HG02981 (cell line): ENCODE results near the gene VAC14.
A peak's percentile ranks its signal among the peaks of the same experiment; 100 is the strongest.
"Not testable (repeated sequence)": the region's sequence is repeated elsewhere in the genome, so short reads cannot be mapped to it uniquely, and the experiment has no call there.

Source experiments
- ATAC-seq: cut with Tn5 transposase; IDR thresholded peaks from one replicate; pipeline ENCODE4 v1.9.1; 2021; ENCODE audit warnings: mild to moderate bottlenecking, moderate library complexity; ENCODE audit not compliant: unreplicated experiment

VAC14 gene

GRCh38 chr16:70745536-70746025 is 55.4 kb downstream of the VAC14 start:
- no peak for ATAC-seq

DNA sequence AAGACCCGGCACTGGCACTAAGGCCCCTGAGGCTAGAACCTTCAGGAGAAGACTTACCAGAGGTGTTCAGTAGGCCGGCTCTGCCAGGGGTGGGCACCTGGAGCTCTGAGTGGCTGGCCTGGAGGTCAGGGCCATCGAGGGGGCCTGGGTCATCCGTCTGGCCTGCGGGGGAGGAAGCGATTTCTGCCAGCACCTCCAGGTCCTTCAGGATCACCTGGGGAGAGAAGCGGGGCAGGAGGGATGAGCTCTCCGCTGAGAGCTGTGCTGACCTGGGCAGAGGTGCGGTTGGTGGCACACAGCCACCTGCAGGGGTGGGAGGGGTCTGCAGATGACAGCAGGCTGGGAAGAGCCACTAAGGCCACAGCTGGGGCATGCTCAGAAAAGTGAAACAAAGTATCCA is 56.6 kb downstream of the VAC14 start:
- no peak for ATAC-seq

DNA sequence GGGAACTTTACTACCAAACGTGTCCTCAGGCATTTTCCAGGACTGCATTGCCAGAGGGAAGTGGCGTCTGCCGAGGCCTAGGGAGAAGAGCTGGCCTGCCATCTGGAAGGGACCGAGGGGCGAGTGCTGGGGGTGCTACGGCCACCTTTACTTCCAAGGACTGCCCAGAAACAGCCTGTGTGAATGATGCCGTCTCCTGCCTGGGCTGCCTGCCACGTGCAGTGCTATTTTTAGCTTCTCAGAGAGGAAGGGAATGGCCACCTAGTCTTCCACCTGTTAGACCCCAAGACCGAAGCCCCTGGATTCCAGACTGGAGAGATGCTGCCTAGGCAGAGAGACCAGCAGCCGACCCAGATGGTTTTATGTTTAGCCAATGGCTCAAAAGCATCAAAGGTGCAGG is 57.2 kb downstream of the VAC14 start:
- no peak for ATAC-seq

DNA sequence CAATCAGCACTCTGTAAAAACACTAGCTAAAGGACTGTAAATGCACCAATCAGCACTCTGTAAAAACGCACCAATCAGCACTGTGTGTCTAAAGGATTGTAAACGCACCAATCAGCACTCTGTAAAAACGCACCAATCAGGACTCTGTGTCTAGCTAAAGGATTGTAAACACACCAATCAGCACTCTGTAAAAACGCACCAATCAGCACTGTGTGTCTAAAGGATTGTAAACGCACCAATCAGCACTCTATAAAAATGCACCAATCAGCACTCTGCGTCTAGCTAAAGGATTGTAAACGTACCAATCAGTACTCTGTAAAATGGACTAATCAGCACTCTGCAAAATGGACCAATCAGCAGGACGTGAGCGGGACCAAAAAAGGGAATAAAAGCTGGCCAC is 58.0 kb downstream of the VAC14 start:
- ATAC-seq, result not testable (repeated sequence)

DNA sequence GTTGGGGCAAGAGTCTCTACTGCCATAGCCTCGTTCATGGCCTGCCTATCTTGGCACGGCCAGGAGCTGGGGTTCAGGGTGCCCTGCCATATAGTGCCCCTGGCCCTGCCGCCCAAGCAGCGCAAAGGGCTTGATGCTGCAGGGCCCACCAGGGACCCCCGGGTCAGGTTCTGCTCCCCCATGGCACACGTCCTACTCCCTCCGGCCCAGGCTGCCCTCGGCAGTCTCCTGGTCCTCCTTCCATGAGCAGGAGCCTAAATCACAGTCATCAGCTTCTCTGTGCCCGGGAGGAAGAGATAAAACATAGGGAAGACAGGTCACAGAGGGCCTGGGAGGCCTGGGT is 59.2 kb downstream of the VAC14 start:
- no peak for ATAC-seq

- no peak for ATAC-seq
Observed at GRCh38 chr16:70740914-70741782, 59.8 kb downstream of the VAC14 start.

- ATAC-seq, result no peak
Observed at GRCh38 chr16:70740174-70740913, 60.6 kb downstream of the VAC14 start.

DNA sequence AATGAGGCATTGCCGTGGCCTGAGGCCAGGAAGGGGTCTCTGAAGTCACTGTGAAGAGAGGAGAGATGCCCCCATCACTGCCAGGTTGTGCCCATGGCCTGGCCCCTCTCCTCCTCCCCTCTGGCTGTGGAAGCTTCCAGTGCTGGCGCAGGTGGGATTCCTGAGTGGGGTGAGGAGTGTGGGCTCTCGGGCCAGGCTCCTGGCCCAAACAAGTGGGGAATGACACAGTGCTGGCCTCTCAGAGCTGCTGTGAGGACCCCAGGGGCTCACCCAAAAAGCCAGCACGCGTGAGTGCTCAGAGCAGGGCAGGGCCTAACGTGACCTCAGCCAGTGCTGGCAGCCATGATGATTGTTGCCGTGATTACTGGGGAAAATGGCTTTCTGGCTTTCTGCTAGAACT is 61.6 kb downstream of the VAC14 start:
- ATAC-seq, result no peak

- ATAC-seq, result no peak
Observed at GRCh38 chr16:70738083-70738977, 62.6 kb downstream of the VAC14 start.

DNA sequence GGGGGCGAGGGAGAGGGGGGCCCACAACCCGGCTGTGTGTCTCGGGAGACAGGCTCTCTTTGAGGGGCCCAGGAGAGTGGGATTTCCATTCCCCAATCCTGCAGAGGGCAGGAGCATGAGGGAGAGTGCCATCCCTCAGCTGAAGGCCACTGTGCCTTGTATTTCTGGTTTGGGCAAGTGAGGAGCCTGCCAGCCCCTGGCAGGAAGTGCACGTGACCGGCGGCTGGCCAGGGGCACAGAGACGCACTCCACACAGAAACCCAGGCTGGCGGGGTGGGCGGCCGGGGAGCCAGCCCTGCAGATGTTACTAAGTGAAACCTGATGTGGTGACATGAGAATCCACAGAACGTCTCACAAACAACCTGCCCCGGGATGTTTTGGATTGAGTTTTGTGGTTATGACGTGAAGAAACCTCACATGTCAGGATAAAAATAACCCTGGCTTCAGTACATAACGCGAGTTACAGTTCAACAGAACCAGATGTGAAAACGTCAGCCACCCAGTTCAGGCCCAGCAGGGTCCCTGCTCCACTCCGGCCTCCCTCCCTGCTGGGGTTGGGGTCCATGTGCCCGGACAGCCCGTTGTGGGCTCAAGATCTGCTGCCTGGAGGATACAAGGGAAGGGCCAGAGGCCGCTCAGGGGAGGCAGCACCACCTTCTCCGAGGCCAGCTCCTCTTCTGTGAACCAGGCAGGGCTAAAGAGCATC is 63.4 kb downstream of the VAC14 start:
- peak; percentile 92 for ATAC-seq

DNA sequence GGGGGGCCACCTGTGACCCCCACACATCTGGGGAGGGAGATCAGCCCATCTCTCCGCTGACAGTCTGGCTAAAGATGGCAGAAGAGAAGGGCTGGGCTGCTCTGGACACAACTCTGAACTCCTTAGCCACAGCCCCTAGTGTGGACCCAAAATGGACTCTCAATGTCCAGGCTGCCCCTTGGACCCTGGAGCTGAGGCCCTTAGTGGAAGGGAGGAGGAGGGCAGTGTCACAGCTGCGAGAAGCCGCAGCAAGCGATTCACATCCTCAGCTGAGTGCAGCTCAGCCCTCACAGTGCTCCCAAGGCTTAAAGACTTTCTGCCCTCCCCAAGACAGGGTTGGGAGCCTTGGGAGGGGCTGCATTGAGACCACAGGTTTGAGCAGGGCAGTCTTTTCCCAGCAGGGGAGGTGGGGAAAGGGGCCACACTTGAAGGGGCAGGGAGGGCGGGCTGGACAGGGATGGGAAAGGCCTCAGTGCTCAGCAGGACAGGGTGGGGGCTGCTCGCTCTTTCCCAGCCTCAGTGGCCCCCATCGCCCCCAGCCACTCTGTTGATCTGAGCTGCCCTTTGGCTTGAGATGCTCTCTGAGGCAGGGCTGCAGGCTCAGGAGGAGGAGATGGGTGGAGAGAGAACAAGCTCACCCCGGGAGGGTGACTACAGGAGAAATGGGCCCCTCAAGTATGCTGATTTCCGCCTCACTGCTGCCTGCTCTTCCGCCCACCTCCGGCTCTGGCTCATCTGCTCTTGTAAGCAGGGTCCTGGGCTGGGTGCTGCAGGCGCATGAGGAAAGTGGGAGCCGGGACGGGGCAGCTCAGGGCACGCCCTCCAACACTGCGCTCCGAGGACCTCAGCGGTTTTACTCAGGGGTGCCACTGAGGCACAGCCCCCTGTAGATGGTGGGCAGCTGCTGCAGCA is 64.2 kb downstream of the VAC14 start:
- ATAC-seq, result peak; percentile 0

DNA sequence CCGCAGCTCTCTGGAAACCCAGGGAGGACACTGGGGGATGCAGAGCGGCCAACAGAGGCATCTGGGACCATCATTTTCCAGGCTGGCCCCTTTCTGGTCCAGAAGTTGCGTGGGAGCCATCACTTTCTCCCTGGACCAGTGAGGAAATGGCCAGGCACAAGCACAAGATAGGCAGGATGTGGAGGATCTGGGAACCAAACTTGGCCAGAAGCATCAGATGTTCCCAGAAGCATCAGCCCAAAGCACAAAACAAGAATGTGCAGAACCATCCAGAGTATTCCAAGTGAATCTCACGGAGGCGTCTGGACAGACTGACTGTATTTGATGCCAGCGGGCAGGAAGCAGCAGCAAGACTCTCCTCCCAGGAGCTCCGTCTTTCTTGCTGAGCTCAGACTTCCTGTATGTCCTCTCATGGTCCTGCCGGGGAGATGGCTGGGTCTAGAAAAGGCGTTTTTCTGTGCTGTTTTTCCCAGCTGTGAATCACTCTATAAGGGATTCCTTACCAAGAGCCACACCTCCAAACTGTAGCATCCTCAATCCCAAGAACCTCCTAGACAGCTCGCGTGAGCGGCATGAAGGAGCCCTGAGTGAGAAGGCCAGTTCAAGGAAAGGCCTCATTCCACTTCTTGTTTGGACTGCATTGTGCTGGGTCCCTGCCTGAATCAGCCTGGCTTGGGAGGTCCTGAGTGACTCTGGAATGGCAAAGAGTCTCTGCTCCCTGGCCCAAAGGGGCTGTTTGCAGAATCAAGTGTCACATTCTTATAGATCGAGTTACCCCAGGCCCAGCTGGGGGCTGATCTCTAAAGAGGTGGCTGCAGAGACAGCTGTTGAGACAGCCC is 65.6 kb downstream of the VAC14 start:
- ATAC-seq, result no peak

DNA sequence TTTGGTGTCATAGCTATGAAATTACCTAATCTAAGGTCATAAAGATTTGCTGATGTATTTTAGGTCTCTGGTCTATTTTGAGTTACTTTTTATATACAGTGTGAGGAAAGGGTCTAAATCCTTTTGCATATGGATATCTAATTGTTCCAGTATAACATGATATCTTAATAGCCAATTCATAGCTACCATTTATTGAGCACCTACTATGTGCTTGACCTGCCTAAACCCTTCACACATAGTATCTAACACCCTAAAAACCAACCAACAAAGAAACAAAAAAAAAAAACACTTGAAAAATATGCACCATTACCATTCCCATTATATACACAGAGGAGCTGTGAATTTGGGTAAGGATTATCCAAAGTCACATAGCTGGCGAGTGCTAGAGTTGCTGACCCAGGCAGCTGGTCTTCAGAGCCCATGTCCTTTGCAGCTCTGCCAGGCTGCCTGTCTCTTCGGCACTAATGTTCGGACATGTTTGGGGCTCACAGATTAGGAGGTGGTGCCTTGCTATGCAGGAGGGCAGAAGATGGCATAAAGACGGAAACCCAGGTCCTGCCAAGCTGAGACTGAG is 66.3 kb downstream of the VAC14 start:
- no peak for ATAC-seq

DNA sequence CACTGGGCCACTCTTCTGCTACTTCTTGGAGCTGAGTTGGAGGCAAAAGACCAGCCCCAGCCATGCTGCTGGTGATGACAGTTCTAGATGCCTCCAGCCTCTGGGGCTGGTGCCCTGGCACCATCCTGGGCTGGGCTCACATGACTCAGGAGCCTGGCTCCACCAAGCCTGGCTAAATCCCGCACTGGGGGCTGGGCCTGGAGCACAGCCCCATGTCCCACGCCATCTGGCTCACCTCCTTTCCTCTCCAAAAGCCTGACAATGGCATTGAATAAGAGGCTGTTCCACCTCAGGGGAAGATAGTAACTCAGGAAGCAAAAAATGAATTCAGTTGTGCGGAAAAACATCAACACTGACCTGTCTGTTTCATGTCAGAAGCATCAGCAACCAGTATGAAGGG is 70.0 kb downstream of the VAC14 start:
- ATAC-seq, result no peak

DNA sequence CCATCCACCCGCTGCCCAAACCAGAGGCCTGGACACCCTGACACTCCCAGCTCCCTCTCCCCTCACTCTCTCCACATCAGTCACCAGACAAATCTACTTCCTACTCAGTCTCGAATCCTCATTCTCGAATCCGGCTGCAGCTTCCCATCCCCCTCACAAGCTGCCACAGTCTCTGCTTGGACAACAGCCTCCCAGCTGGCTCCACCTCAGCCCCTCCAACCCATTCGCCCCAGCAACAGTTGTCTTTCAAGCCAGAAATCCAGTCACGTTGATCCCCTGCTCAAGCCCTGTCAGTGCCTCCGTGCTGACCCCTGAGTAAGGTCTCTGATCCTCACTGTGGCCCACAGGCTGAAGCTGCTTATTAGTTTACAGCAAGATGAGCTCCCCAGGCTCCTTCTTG is 70.9 kb downstream of the VAC14 start:
- no peak for ATAC-seq

DNA sequence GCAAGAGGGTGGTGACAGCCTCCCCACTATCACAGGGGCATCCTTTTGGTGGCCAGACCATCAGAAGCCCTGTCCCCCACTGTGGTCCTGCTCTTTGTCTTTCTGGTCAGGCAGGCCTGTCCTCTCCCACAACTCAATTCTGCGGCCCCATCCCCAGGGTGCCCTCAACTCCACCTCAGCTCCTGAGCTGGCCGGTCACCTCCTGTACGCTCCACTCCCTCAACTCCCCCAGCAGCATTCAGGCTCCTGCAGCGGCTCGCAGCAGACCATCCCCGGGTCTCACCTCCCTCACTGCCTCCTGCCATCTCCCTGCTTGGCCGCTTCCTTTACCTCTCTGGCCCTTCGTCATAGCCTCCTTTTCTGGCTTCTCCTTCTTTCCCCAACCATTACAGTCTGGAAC is 71.7 kb downstream of the VAC14 start:
- no peak for ATAC-seq

- no peak for ATAC-seq
Observed at GRCh38 chr16:70728150-70728549, 72.8 kb downstream of the VAC14 start.

DNA sequence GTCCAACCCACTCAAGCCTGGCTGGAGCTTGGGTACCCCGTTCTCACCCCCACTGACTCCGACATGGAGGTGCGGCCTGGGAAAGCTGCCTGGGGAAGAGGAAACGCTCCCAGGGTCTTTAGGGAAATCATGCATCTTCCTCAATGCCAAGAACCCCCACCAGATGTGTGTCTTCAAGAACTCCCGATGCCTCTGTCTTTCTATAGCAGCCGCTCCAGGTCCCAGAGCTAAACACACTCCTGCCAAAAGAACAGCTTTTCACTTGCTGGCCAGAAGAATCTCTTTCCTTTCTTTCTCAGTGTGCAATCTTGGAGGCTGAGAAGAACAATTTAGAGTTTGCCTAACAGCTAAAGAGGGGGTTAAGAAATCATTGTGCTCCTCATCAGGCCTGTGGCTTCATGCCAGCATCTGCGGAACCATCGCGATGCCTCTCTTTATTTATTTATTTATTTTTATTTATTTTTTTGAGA is 74.0 kb downstream of the VAC14 start:
- no peak for ATAC-seq
